SK-N-SH (cell line): ENCODE measurements around the gene CALML3. TPM values are rescaled to one million over a fixed set of nuclear protein-coding genes. Genes with fewer than 3 reads are reported as not detected.

ENCODE experiments used
- CTCF ChIA-PET: fragments of 300-600, 350-600 bp; formaldehyde crosslinking; extraction: SDS; loops from one replicate; lab custom pipeline; 2021; lab: Yijun Ruan, JAX
- POLR2A ChIA-PET: fragments of 350-600 bp; sonication (Branson Sonifier 250); formaldehyde crosslinking; extraction: SDS; loops from one replicate; lab custom pipeline; 2020; ENCODE audit warnings: antibody characterized with exemption, inconsistent platforms; lab: Yijun Ruan, JAX
- DNase-seq: peaks from one replicate; pipeline ENCODE4 v3.0.0; 2012
- H2AFZ ChIP-seq: fragments of 200-600 bp; sonication (generic); 2 replicates; pipeline ENCODE4 v1.8.1; 2016; ENCODE audit warnings: antibody characterized with exemption, mild to moderate bottlenecking, low read depth
- H3F3A ChIP-seq: fragments of 200-600 bp; sonication (generic); replicated peaks from 2 replicates; pipeline ENCODE3; 2016; ENCODE audit warnings: antibody characterized with exemption, mild to moderate bottlenecking; ENCODE audit not compliant: insufficient read depth
- H3K27ac ChIP-seq, 2 experiments: fragments of 200-500 bp in 1 of 2; fragments of 200-600 bp in 1 of 2; sonication (Bioruptor generic) in 1 of 2; sonication (generic), shearing (Covaris generic) in 1 of 2; 2 replicates each; pipeline versions ENCODE4 v1.5.1 to v1.6.1; 2014 to 2016; ENCODE audit warnings: low read depth in 2 of 2, inconsistent platforms in 1 of 2, low read length in 1 of 2, mild to moderate bottlenecking in 1 of 2, mixed read lengths in 1 of 2
- H3K27me3 ChIP-seq: fragments of 200-600 bp; sonication (generic), shearing (Covaris generic); 2 replicates; pipeline ENCODE4 v1.6.1; 2016; ENCODE audit warnings: mixed run types; ENCODE audit not compliant: insufficient read depth
- H3K36me3 ChIP-seq, 2 experiments: fragments of 200-500 bp in 1 of 2; fragments of 200-600 bp in 1 of 2; sonication (Bioruptor generic) in 1 of 2; sonication (generic) in 1 of 2; replicated peaks in 1 of 2; 2 replicates each; pipeline versions ENCODE3 to v1.5.1; 2014 to 2016; ENCODE audit warnings: low read length in 1 of 2, mild to moderate bottlenecking in 1 of 2; ENCODE audit not compliant: insufficient read depth in 2 of 2, control insufficient read depth in 1 of 2
- H3K4me1 ChIP-seq, 2 experiments: fragments of 200-500 bp in 1 of 2; fragments of 200-600 bp in 1 of 2; sonication (Bioruptor generic) in 1 of 2; sonication (generic), shearing (Covaris generic) in 1 of 2; 2 replicates each; pipeline versions ENCODE4 v1.5.1 to v1.6.1; 2014 to 2016; ENCODE audit warnings: low read depth in 1 of 2, low read length in 1 of 2, mixed run types in 1 of 2; ENCODE audit not compliant: insufficient read depth in 2 of 2, control insufficient read depth in 1 of 2
- H3K4me2 ChIP-seq: fragments of 200-600 bp; sonication (generic), shearing (Covaris generic); 2 replicates; pipeline ENCODE4 v1.6.1; 2017; ENCODE audit warnings: mixed run types
- H3K4me3 ChIP-seq, 2 experiments: fragments of 200-500 bp in 1 of 2; fragments of 200-600 bp in 1 of 2; sonication (Bioruptor generic) in 1 of 2; sonication (generic), shearing (Covaris generic) in 1 of 2; 2 replicates each; pipeline versions ENCODE4 v1.5.1 to v1.8.1; 2014 to 2016; ENCODE audit warnings: low read depth in 2 of 2, inconsistent platforms in 1 of 2, low read length in 1 of 2, mild to moderate bottlenecking in 1 of 2, mixed read lengths in 1 of 2, moderate library complexity in 1 of 2
- H3K79me2 ChIP-seq: fragments of 200-600 bp; sonication (generic); 2 replicates; pipeline ENCODE4 v1.8.1; 2017; ENCODE audit warnings: mild to moderate bottlenecking; ENCODE audit not compliant: insufficient read depth
- H3K9ac ChIP-seq: fragments of 200-600 bp; sonication (generic); 2 replicates; pipeline ENCODE4 v1.6.1; 2017; ENCODE audit warnings: mixed run types
- H3K9me2 ChIP-seq: fragments of 200-600 bp; sonication (generic); 2 replicates; pipeline ENCODE4 v1.6.1; 2017; ENCODE audit warnings: mixed run types
- H3K9me3 ChIP-seq: fragments of 200-600 bp; sonication (generic); 2 replicates; pipeline ENCODE4 v1.6.1; 2017; ENCODE audit warnings: mixed run types, mild to moderate bottlenecking, moderate library complexity
- H4K20me1 ChIP-seq: fragments of 200-600 bp; sonication (generic); 2 replicates; pipeline ENCODE4 v1.6.1; 2017; ENCODE audit warnings: mild to moderate bottlenecking, mixed run types; ENCODE audit not compliant: insufficient read depth
- ELF1 ChIP-seq: IDR thresholded peaks from 2 replicates; pipeline ENCODE4 v1.4.0; 2012
- EZH2phosphoT487 ChIP-seq: fragments of 200-600 bp; sonication (generic); IDR thresholded peaks from 2 replicates; pipeline ENCODE4 v1.6.1; 2017; ENCODE audit warnings: low read depth, mixed run types, mild to moderate bottlenecking, antibody characterized with exemption, moderate library complexity, borderline replicate concordance
- FOSL2 ChIP-seq: IDR thresholded peaks from 2 replicates; pipeline ENCODE4 v1.4.0; 2012; ENCODE audit warnings: low read depth, mild to moderate bottlenecking, moderate library complexity, borderline replicate concordance
- FOXM1 ChIP-seq: IDR thresholded peaks from 2 replicates; pipeline ENCODE4 v1.4.0; 2012; ENCODE audit warnings: low read depth, mild to moderate bottlenecking
- GATA2 ChIP-seq: sonication (generic); formaldehyde crosslinking; IDR thresholded peaks from 2 replicates; pipeline ENCODE4 v1.5.0; 2020; ENCODE audit warnings: mild to moderate bottlenecking, missing genetic modification reagents
- NFIC ChIP-seq: IDR thresholded peaks from 2 replicates; pipeline ENCODE4 v1.4.0; 2012; ENCODE audit warnings: borderline replicate concordance
- RCOR1 ChIP-seq: fragments of 150-350 bp; IDR thresholded peaks from 2 replicates; pipeline ENCODE4 v1.6.1; 2017; ENCODE audit warnings: antibody characterized with exemption, low read length
- RFX5 ChIP-seq: IDR thresholded peaks from 2 replicates; pipeline ENCODE4 v1.6.1; 2012; ENCODE audit warnings: mild to moderate bottlenecking, improper control_type of control experiment, low read length
- RXRA ChIP-seq: IDR thresholded peaks from 2 replicates; pipeline ENCODE4 v1.4.0; 2012; ENCODE audit warnings: low read depth, mild to moderate bottlenecking, borderline replicate concordance
- SIN3A ChIP-seq: IDR thresholded peaks from 2 replicates; pipeline ENCODE4 v1.6.1; 2012; ENCODE audit warnings: low read depth, mild to moderate bottlenecking, low read length, moderate library complexity, borderline replicate concordance
- TCF12 ChIP-seq: IDR thresholded peaks from 2 replicates; pipeline ENCODE4 v1.4.0; 2012
- YY1 ChIP-seq: IDR thresholded peaks from 2 replicates; pipeline ENCODE4 v1.4.0; 2012; ENCODE audit warnings: low read depth, mild to moderate bottlenecking
- WGBS: methylation state at CpG from one replicate; pipeline ENCODE4 v1.1.6; 2017; ENCODE audit warnings: low lambda C conversion rate; 5-methylcytosine and 5-hydroxymethylcytosine counted together
- polyA plus RNA-seq, 3 experiments: library from polyadenylated mRNA; depleted of rRNA; stranded (reverse); fragments of >200 nt; gene quantifications; 2 replicates each; pipeline ENCODE4 v1.2.3, GENCODE V29; 2012
- TF ChIP-seq, protein P1 (sequence below): IDR thresholded peaks from 2 replicates; pipeline ENCODE4 v1.4.0; 2012; ENCODE audit warnings: low read depth, borderline replicate concordance

The CALML3 gene
- polyA plus RNA-seq, 1 of the 3 experiments (the other 2 are of a cell fraction): not detected

DNA sequence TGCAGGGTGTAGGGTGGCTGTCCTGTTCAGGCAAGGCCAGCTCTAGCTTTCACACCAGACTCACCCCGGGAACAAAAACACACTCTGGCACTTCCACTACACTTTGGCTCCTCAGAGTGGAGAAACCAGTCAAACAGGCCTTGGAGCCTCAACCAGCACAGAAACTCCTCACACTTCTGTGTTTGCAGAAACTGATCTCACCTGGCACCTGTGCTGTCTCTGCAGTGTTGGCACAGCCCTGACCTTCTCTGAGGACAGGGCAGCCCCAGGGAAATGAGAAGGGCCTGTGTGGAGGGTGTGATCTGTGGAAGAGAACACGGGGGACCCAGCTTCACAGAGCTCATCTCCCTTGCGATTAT lies 21.3 kb upstream of the CALML3 start:
- Histone ChIP-seq H3K9ac (no peak overlapping the region), H4K20me1 (no peaks in the 10 kb centered on the region), H3K36me3 (no peaks in the 10 kb centered on the region), H3F3A (no peaks in the 10 kb centered on the region), H3K4me2 (no peak overlapping the region), H3K79me2 (no peaks in the 10 kb centered on the region), H3K9me2 (no peaks in the 10 kb centered on the region), H3K4me3 (no peak overlapping the region), H2AFZ (no peak overlapping the region), H3K4me1 (no peaks in the 10 kb centered on the region; a peak in 1 of 4 replicates), H3K9me3 (no peaks in the 10 kb centered on the region), H3K27ac (no peak overlapping the region), H3K27me3 (peaks cover 8% of the 10 kb centered on the region)
- ChIA-PET POLR2A (no interaction called here), CTCF (no interaction called here)
- no peak for DNase-seq
- WGBS: 22% methylated on average over 1 of the region's 3 CpGs
- TF ChIP-seq RCOR1 (no peak), NFIC (no peak), RXRA (no peak), SIN3A (no peak), RFX5 (no peak), FOSL2 (no peak), TCF12 (no peak), GATA2 (CRISPR knock-in tag) (no peak), ELF1 (no peak), FOXM1 (no peak), YY1 (no peak)
- TF ChIP-seq, protein P1, sequence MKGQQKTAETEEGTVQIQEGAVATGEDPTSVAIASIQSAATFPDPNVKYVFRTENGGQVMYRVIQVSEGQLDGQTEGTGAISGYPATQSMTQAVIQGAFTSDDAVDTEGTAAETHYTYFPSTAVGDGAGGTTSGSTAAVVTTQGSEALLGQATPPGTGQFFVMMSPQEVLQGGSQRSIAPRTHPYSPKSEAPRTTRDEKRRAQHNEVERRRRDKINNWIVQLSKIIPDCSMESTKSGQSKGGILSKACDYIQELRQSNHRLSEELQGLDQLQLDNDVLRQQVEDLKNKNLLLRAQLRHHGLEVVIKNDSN: no peak

- H3K27me3 ChIP-seq: peaks cover 8% of the 10 kb centered on the region
- ChIA-PET POLR2A (no interaction called here), CTCF (no interaction called here)
- H3K9ac ChIP-seq: no peak overlapping the region
- H3K4me3 ChIP-seq: no peak overlapping the region
- no peaks in the 10 kb centered on the region for H3K9me3 ChIP-seq
- no peak overlapping the region for H2AFZ ChIP-seq
- no peak overlapping the region for H3K4me2 ChIP-seq
- no peaks in the 10 kb centered on the region for H3K79me2 ChIP-seq
- 61% methylated on average over 14 of the region's 18 CpGs for WGBS
- no peak for DNase-seq
- H3K9me2 ChIP-seq: no peaks in the 10 kb centered on the region
- H3K36me3 ChIP-seq: no peaks in the 10 kb centered on the region
- TF ChIP-seq TCF12 (no peak), FOXM1 (no peak), SIN3A (no peak), EZH2phosphoT487 (no peak)
- H3K27ac ChIP-seq: no peak overlapping the region
- H3K4me1 ChIP-seq: no peaks in the 10 kb centered on the region; a peak in 1 of 4 replicates
- H3F3A ChIP-seq: no peaks in the 10 kb centered on the region
- no peaks in the 10 kb centered on the region for H4K20me1 ChIP-seq
These were observed 20.4 kb upstream of the CALML3 start for GRCh38 chr10:5504146-5505072.
